Esophagus (tissue), 2 donors: Measurements from ENCODE around the gene TRUB1. TPM values are rescaled to one million over a fixed set of nuclear protein-coding genes. Genes with fewer than 3 reads are reported as not detected.

Experiments used
- polyA plus RNA-seq, 2 donors: library from polyadenylated mRNA; stranded (reverse); fragments of 200-250 nt; gene quantifications; one replicate each; pipeline ENCODE4 v1.2.3, GENCODE V29; 2013
- donor health status: healthy with polysubstance abuse.
- donor health status: Bipolar disorder and iron deficiency.

Gene TRUB1
- polyA plus RNA-seq, 2 donors = 4.0 to 6.0 TPM

Other genes with a start within 250 kb of the TRUB1 start
- gene FHIP2A, start 116.4 kb upstream of the TRUB1 start, polyA plus RNA-seq = 1 to 10 TPM; 3.1 to 3.2 TPM
- gene ATRNL1, start 155.2 kb downstream of the TRUB1 start, polyA plus RNA-seq = under 1 TPM; 0.20 to 0.39 TPM